ENCODE measurements around the gene PARS2. TPM values are rescaled to one million over a fixed set of nuclear protein-coding genes. Genes with fewer than 3 reads are reported as not detected.

The PARS2 gene
- total RNA-seq, 1 experiment from 2014 or later = 10.2 TPM

GRCh38 chr1:54812801-54813484 lies 48.6 kb upstream of the PARS2 start:
- no peak overlapping the region for H3T11ph ChIP-seq (ENCODE audit: low read length)
- no peak overlapping the region for H2BK5ac ChIP-seq (ENCODE audit: insufficient read length, low read length)
- Mint-ChIP-seq H3K9me3 (no peaks in the 10 kb centered on the region), H3K4me1 (peaks cover 46% of the 10 kb centered on the region in 2 experiments), H3K4me3 (peak overlapping the region in 1 of 2 experiments; percentile 60; a peak in 1 of 5 replicates), H3K36me3 (ENCODE audit: insufficient read depth in 1 of 3, low read depth in 3 of 3) (no peaks in the 10 kb centered on the region), H3K27me3 (ENCODE audit: low read depth) (peaks cover 42% of the 10 kb centered on the region), H3K27ac (peak overlapping the region in 1 of 3 experiments; percentile 73; a peak in 1 of 7 replicates)
- no peaks in the 10 kb centered on the region for H3K23me2 ChIP-seq (ENCODE audit: insufficient read length, low read depth, low read length, poor library complexity, severe bottlenecking)
- H4K8ac ChIP-seq (replicated peaks; ENCODE audit: insufficient read length, low read depth, low read length) = no peak overlapping the region
- no peaks in the 10 kb centered on the region for H3K79me2 ChIP-seq (ENCODE audit: insufficient read depth, low read length)
- H4K91ac ChIP-seq (ENCODE audit: insufficient read length, low read depth, low read length) = no peak overlapping the region
- no peak overlapping the region for H2BK12ac ChIP-seq (ENCODE audit: insufficient read length, low read depth, low read length)
- no peak overlapping the region for H4K5ac ChIP-seq (ENCODE audit: insufficient read length, low read depth, low read length)
- H3K4ac ChIP-seq (ENCODE audit: low read depth, low read length) = no peak overlapping the region
- peaks cover 6% of the 10 kb centered on the region; the same call in 1 of the 2 replicates for H3K4me1 ChIP-seq (ENCODE audit: insufficient read depth, low read length)
- WGBS (ENCODE audit: extremely low coverage, insufficient read length, low lambda C conversion rate) = no CpG with 5 or more reads among the region's 13 CpGs
- H4K20me1 ChIP-seq (ENCODE audit: control insufficient read depth, insufficient read depth, insufficient read length) = no peaks in the 10 kb centered on the region
- H3K9ac ChIP-seq (ENCODE audit: extremely low read depth, insufficient read length, low read length) = no peak overlapping the region
- H3K4me2 ChIP-seq (ENCODE audit: insufficient read depth, insufficient read length, low read length) = no peak overlapping the region
- H3K14ac ChIP-seq (ENCODE audit: insufficient read depth, low read length) = no peak overlapping the region
- no peak overlapping the region for H3K56ac ChIP-seq (ENCODE audit: insufficient read length, low read depth, low read length)
- H2BK120ac ChIP-seq (ENCODE audit: low read depth, low read length, poor library complexity, severe bottlenecking) = no peak overlapping the region
- H3K27ac ChIP-seq (ENCODE audit: insufficient read length, low read depth, low read length) = no peak overlapping the region
- no peak overlapping the region for H3K23ac ChIP-seq (ENCODE audit: insufficient read length, low read depth, low read length)
- H2AFZ ChIP-seq (ENCODE audit: low read length) = no peak overlapping the region
- H3K18ac ChIP-seq (ENCODE audit: insufficient read length, low read depth, low read length) = no peak overlapping the region
- no peaks in the 10 kb centered on the region for H3K9me3 ChIP-seq (ENCODE audit: control insufficient read depth, low read depth, low read length)
- H2BK15ac ChIP-seq (ENCODE audit: low read depth, low read length) = no peak overlapping the region
- DNase-seq = no peak
- no peaks in the 10 kb centered on the region for H3K27me3 ChIP-seq (ENCODE audit: insufficient read depth, low read length)
- no peak for TF ChIP-seq CTCF (conservative IDR thresholded peaks at IDR 0.05)
- no peak overlapping the region for H2BK20ac ChIP-seq (ENCODE audit: low read depth, low read length, poor library complexity, severe bottlenecking)
- no peaks in the 10 kb centered on the region for H3K79me1 ChIP-seq (ENCODE audit: insufficient read depth, low read depth, low read length, poor library complexity, severe bottlenecking)
- no peak overlapping the region for H2AK5ac ChIP-seq (ENCODE audit: insufficient read length, low read length)
